ENCODE measurements around the gene FOXO1.
A peak's percentile ranks its signal among the peaks of the same experiment; 100 is the strongest.

DNA sequence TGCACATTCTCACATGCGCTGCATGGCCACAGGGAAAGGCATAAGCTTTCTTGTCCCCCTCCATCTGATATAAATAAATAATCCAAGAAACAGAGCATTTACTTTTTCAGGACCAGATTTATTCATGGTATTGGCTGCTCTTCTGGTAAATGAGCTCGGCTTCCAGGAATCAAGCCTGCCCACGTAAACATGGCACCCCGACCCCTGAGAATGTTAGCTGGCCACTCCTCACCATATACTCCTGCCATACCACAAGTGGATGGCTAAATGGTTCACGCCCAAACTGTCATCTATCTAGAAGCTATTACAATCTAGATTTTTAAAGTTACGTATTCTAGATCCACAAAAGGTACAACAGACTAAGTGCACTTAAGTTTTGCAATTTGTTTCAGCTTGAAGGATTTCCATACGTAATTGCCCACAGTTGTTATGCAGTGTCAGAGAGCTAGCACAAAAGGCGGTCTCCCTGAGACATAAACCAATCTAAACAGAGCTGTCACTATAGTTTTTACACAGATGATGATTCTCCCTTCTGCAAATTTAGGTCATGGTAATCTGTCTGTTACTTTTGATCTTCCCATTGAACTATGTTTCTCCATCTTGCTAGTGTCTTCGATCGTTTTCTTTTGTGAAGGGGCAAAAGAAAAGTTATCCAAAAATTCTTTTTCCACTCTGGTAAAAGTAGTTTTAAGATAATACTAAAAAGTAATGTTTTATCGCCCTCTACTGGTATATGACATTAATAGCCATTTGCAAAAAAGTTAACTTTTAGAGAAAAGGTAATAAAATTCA is 16.2 kb upstream of the FOXO1 start:
- TF ChIP-seq, protein P1, sequence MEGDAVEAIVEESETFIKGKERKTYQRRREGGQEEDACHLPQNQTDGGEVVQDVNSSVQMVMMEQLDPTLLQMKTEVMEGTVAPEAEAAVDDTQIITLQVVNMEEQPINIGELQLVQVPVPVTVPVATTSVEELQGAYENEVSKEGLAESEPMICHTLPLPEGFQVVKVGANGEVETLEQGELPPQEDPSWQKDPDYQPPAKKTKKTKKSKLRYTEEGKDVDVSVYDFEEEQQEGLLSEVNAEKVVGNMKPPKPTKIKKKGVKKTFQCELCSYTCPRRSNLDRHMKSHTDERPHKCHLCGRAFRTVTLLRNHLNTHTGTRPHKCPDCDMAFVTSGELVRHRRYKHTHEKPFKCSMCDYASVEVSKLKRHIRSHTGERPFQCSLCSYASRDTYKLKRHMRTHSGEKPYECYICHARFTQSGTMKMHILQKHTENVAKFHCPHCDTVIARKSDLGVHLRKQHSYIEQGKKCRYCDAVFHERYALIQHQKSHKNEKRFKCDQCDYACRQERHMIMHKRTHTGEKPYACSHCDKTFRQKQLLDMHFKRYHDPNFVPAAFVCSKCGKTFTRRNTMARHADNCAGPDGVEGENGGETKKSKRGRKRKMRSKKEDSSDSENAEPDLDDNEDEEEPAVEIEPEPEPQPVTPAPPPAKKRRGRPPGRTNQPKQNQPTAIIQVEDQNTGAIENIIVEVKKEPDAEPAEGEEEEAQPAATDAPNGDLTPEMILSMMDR (IDR thresholded peaks at IDR 0.05): peak in 5 of 6 experiments; percentile 38 to 71 (median 64)
- no peak for TF ChIP-seq POLR2A (IDR thresholded peaks at IDR 0.05)

All from esophagus squamous epithelium (tissue), 4 donors.